ENCODE data around the gene MARS1. TPM values are rescaled to one million over a fixed set of nuclear protein-coding genes. Genes with fewer than 3 reads are reported as not detected.

The MARS1 gene
- total RNA-seq, 1 donor from 2014 or later = 351 TPM

DNA sequence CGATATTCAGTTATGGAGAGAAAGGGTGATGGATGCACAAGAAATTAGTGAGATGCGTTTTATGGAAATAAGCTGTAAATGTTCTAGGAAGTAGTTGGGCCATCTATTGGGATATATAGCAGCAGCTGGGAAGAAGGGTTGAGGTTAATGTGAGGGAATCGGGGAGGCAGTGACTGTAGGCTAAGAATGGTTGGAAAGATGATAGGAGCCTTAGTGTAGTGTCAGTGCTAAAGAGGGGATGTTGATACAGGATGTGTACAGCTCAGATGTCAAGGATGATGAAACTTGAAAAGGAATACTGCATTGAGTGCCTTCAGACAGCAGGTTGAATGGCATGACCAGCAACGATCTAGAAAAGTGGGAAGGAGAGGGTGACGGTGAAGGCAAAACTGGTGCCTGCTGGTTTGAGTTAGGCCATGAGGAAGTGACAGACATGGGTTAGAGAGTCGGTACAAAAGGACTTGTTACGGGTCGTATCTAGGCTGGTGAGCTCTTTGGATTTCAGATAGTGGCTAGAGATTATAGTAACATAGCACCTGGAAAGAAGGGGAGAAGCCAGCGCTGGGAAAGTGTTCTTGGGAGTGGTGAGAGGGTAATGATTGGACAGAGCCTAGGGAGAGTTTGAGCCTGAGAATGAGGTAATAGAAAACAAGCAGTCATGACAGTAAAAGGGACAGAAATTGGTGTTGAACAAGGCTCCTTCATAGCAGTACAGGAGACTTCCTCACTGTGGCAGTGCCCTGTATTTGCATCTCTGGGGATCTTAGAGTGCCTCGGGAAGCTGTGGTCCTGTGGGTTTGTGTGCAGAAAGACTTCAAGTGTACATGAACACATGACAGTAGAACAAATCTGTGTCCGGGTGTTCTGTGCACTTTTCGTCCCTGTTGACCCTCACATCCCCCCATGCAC is 9.6 kb downstream of the MARS1 start:
- H3K36me3 ChIP-seq (ENCODE audit: insufficient read depth, low read length) = peaks cover 46% of the 10 kb centered on the region

DNA sequence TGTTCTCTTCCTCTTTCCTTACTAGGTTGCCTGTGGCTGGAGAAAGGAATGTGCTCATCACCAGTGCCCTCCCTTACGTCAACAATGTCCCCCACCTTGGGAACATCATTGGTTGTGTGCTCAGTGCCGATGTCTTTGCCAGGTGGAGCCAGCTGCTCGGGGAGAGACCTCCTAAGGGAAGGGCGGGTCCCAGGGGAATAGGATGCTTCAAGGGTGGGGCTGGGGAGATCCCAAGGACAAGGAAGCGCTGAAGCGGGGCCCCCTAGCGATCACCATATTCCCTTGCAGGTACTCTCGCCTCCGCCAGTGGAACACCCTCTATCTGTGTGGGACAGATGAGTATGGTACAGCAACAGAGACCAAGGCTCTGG is 10.2 kb downstream of the MARS1 start:
- Histone ChIP-seq H3K27ac (ENCODE audit: low read depth, low read length) (no peak overlapping the region), H3K9me3 (ENCODE audit: insufficient read depth, low read depth, low read length) (no peaks in the 10 kb centered on the region), H3K4me2 (ENCODE audit: low read length) (no peak overlapping the region), H4K20me1 (ENCODE audit: insufficient read depth, low read length) (peaks cover 18% of the 10 kb centered on the region), H2AFZ (ENCODE audit: low read depth, low read length) (no peak overlapping the region), H3K9ac (ENCODE audit: low read length) (no peak overlapping the region), H3K79me2 (ENCODE audit: insufficient read depth, low read length) (peaks cover 3% of the 10 kb centered on the region), H3K4me3 (ENCODE audit: insufficient read depth, low read depth, low read length) (no peak overlapping the region), H3K36me3 (ENCODE audit: insufficient read depth, low read length) (peaks cover 41% of the 10 kb centered on the region), H3K27me3 (ENCODE audit: insufficient read depth, low read length) (no peaks in the 10 kb centered on the region), H3K4me1 (ENCODE audit: insufficient read depth, low read length) (no peaks in the 10 kb centered on the region)
- no peak for TF ChIP-seq EZH2 (IDR thresholded peaks at IDR 0.05; ENCODE audit: insufficient read depth, low read length)
- TF ChIP-seq, protein P1, sequence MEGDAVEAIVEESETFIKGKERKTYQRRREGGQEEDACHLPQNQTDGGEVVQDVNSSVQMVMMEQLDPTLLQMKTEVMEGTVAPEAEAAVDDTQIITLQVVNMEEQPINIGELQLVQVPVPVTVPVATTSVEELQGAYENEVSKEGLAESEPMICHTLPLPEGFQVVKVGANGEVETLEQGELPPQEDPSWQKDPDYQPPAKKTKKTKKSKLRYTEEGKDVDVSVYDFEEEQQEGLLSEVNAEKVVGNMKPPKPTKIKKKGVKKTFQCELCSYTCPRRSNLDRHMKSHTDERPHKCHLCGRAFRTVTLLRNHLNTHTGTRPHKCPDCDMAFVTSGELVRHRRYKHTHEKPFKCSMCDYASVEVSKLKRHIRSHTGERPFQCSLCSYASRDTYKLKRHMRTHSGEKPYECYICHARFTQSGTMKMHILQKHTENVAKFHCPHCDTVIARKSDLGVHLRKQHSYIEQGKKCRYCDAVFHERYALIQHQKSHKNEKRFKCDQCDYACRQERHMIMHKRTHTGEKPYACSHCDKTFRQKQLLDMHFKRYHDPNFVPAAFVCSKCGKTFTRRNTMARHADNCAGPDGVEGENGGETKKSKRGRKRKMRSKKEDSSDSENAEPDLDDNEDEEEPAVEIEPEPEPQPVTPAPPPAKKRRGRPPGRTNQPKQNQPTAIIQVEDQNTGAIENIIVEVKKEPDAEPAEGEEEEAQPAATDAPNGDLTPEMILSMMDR (IDR thresholded peaks at IDR 0.05; ENCODE audit: insufficient read depth, low read depth, low read length) = no peak
- H3K27me3 Mint-ChIP-seq (ENCODE audit: low read depth, unreplicated experiment) = no peaks in the 10 kb centered on the region
- no peaks in the 10 kb centered on the region for H3K9me3 Mint-ChIP-seq (ENCODE audit: unreplicated experiment)
- no peak overlapping the region for H3K4me3 Mint-ChIP-seq (ENCODE audit: unreplicated experiment)
- H3K36me3 Mint-ChIP-seq (ENCODE audit: low read depth, unreplicated experiment) = peaks cover 39% of the 10 kb centered on the region
- peaks cover 11% of the 10 kb centered on the region for H3K4me1 Mint-ChIP-seq (ENCODE audit: low read depth, unreplicated experiment)
- no peak for FAIRE-seq
- no peak for DNase-seq (ENCODE audit: low read depth)
- no peak overlapping the region for H3K27ac Mint-ChIP-seq (ENCODE audit: unreplicated experiment)

More for the DNA sequence above, 9.6 kb downstream of the MARS1 start:
- no peak for DNase-seq (ENCODE audit: low read depth)
- peak overlapping the region; percentile 36 for H3K4me3 Mint-ChIP-seq (ENCODE audit: unreplicated experiment)
- Histone ChIP-seq H3K9me3 (ENCODE audit: insufficient read depth, low read depth, low read length) (no peaks in the 10 kb centered on the region), H3K4me2 (ENCODE audit: low read length) (no peak overlapping the region), H3K4me1 (ENCODE audit: insufficient read depth, low read length) (no peaks in the 10 kb centered on the region), H3K27me3 (ENCODE audit: insufficient read depth, low read length) (no peaks in the 10 kb centered on the region), H3K4me3 (ENCODE audit: insufficient read depth, low read depth, low read length) (no peak overlapping the region), H3K27ac (ENCODE audit: low read depth, low read length) (no peak overlapping the region), H4K20me1 (ENCODE audit: insufficient read depth, low read length) (peaks cover 24% of the 10 kb centered on the region), H3K9ac (ENCODE audit: low read length) (no peak overlapping the region), H2AFZ (ENCODE audit: low read depth, low read length) (no peak overlapping the region), H3K79me2 (ENCODE audit: insufficient read depth, low read length) (peaks cover 8% of the 10 kb centered on the region)
- no peak for FAIRE-seq
- no peaks in the 10 kb centered on the region for H3K9me3 Mint-ChIP-seq (ENCODE audit: unreplicated experiment)
- peaks cover 11% of the 10 kb centered on the region for H3K4me1 Mint-ChIP-seq (ENCODE audit: low read depth, unreplicated experiment)
- H3K27me3 Mint-ChIP-seq (ENCODE audit: low read depth, unreplicated experiment) = no peaks in the 10 kb centered on the region
- H3K36me3 Mint-ChIP-seq (ENCODE audit: low read depth, unreplicated experiment) = peaks cover 42% of the 10 kb centered on the region
- TF ChIP-seq EZH2 (IDR thresholded peaks at IDR 0.05; ENCODE audit: insufficient read depth, low read length) = no peak
- TF ChIP-seq, protein P1 (IDR thresholded peaks at IDR 0.05; ENCODE audit: insufficient read depth, low read depth, low read length) = no peak
- H3K27ac Mint-ChIP-seq (ENCODE audit: unreplicated experiment) = peak overlapping the region; percentile 45

DNA sequence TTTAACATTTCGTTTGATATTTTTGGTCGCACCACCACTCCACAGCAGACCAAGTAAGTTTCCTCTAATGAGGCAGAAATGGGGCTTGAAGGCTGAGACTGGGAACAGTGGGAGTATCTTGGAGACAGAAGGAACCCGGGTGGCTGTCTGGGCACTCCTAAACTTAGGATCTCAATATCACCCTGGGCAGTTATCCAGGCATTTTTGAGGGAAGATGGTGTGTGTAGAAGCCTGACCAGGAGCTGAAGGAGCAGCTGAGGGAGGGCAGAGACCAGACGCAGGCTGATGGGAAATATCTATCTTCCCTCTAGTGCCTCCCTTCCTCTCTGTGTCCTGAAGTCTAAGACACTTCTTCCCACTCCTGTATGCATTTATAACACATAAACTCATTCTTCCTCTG is 10.7 kb downstream of the MARS1 start:
- no peak for TF ChIP-seq EZH2 (IDR thresholded peaks at IDR 0.05; ENCODE audit: insufficient read depth, low read length)
- TF ChIP-seq, protein P1 (IDR thresholded peaks at IDR 0.05; ENCODE audit: insufficient read depth, low read depth, low read length) = no peak
- H3K36me3 ChIP-seq (ENCODE audit: insufficient read depth, low read length) = peaks cover 41% of the 10 kb centered on the region
- DNase-seq (ENCODE audit: low read depth) (no peak), FAIRE-seq (no peak)
- H3K9me3 Mint-ChIP-seq (ENCODE audit: unreplicated experiment) = no peaks in the 10 kb centered on the region
- peaks cover 11% of the 10 kb centered on the region for H3K4me1 Mint-ChIP-seq (ENCODE audit: low read depth, unreplicated experiment)
- H3K4me2 ChIP-seq (ENCODE audit: low read length) = no peak overlapping the region
- no peak overlapping the region for H3K4me3 Mint-ChIP-seq (ENCODE audit: unreplicated experiment)
- no peak overlapping the region for H2AFZ ChIP-seq (ENCODE audit: low read depth, low read length)
- H3K9ac ChIP-seq (ENCODE audit: low read length) = no peak overlapping the region
- H3K9me3 ChIP-seq (ENCODE audit: insufficient read depth, low read depth, low read length) = no peaks in the 10 kb centered on the region
- H3K27ac ChIP-seq (ENCODE audit: low read depth, low read length) = no peak overlapping the region
- no peaks in the 10 kb centered on the region for H3K4me1 ChIP-seq (ENCODE audit: insufficient read depth, low read length)
- H3K27me3 Mint-ChIP-seq (ENCODE audit: low read depth, unreplicated experiment) = no peaks in the 10 kb centered on the region
- H3K27ac Mint-ChIP-seq (ENCODE audit: unreplicated experiment) = peak overlapping the region; percentile 18
- peaks cover 39% of the 10 kb centered on the region for H3K36me3 Mint-ChIP-seq (ENCODE audit: low read depth, unreplicated experiment)
- H3K4me3 ChIP-seq (ENCODE audit: insufficient read depth, low read depth, low read length) = no peak overlapping the region
- H3K27me3 ChIP-seq (ENCODE audit: insufficient read depth, low read length) = no peaks in the 10 kb centered on the region
- H4K20me1 ChIP-seq (ENCODE audit: insufficient read depth, low read length) = peaks cover 18% of the 10 kb centered on the region
- peaks cover 3% of the 10 kb centered on the region for H3K79me2 ChIP-seq (ENCODE audit: insufficient read depth, low read length)
